ENCODE results near the gene PTOV1. TPM values are rescaled to one million over a fixed set of nuclear protein-coding genes. Genes with fewer than 3 reads are reported as not detected.

PTOV1 gene
- total RNA-seq, 1 donor = 26.1 TPM

- no peaks in the 10 kb centered on the region for H3K9me3 ChIP-seq (ENCODE audit: low read depth, low read length)
- H3K4me1 ChIP-seq (ENCODE audit: insufficient read depth, low read length) = peaks cover 69% of the 10 kb centered on the region
- H3K27me3 ChIP-seq (ENCODE audit: insufficient read depth, low read length) = peaks cover 4% of the 10 kb centered on the region
- no peak overlapping the region for H3K4me3 ChIP-seq (ENCODE audit: low read length)
These were observed 2.9 kb upstream of the PTOV1 start for GRCh38 chr19:49847731-49848696.

GRCh38 chr19:49848938-49849337 lies 2.0 kb upstream of the PTOV1 start:
- H3K27me3 ChIP-seq (ENCODE audit: insufficient read depth, low read length) = peaks cover 4% of the 10 kb centered on the region
- H3K4me1 ChIP-seq (ENCODE audit: insufficient read depth, low read length) = peaks cover 62% of the 10 kb centered on the region
- no peaks in the 10 kb centered on the region for H3K9me3 ChIP-seq (ENCODE audit: low read depth, low read length)
- no peak overlapping the region for H3K4me3 ChIP-seq (ENCODE audit: low read length)

GRCh38 chr19:49849433-49850220 lies 1.3 kb upstream of the PTOV1 start:
- Histone ChIP-seq H3K4me3 (ENCODE audit: low read length) (no peak overlapping the region), H3K9me3 (ENCODE audit: low read depth, low read length) (no peaks in the 10 kb centered on the region), H3K4me1 (ENCODE audit: insufficient read depth, low read length) (peaks cover 55% of the 10 kb centered on the region), H3K27me3 (ENCODE audit: insufficient read depth, low read length) (peaks cover 4% of the 10 kb centered on the region)

GRCh38 chr19:49850221-49850486 lies 805 bp upstream of the PTOV1 start:
- Histone ChIP-seq H3K4me3 (ENCODE audit: low read length) (peak overlapping the region; percentile 90), H3K9me3 (ENCODE audit: low read depth, low read length) (no peaks in the 10 kb centered on the region), H3K27me3 (ENCODE audit: insufficient read depth, low read length) (peaks cover 4% of the 10 kb centered on the region), H3K4me1 (ENCODE audit: insufficient read depth, low read length) (peaks cover 49% of the 10 kb centered on the region)

GRCh38 chr19:49851456-49852259 lies 699 bp downstream of the PTOV1 start:
- peaks cover 4% of the 10 kb centered on the region for H3K27me3 ChIP-seq (ENCODE audit: insufficient read depth, low read length)
- peak overlapping the region; percentile 90 for H3K4me3 ChIP-seq (ENCODE audit: low read length)
- H3K4me1 ChIP-seq (ENCODE audit: insufficient read depth, low read length) = peaks cover 41% of the 10 kb centered on the region
- H3K9me3 ChIP-seq (ENCODE audit: low read depth, low read length) = no peaks in the 10 kb centered on the region

GRCh38 chr19:49852631-49853126 lies 1.7 kb downstream of the PTOV1 start:
- H3K27me3 ChIP-seq (ENCODE audit: insufficient read depth, low read length) = peaks cover 4% of the 10 kb centered on the region
- H3K4me1 ChIP-seq (ENCODE audit: insufficient read depth, low read length) = peaks cover 40% of the 10 kb centered on the region
- H3K9me3 ChIP-seq (ENCODE audit: low read depth, low read length) = no peaks in the 10 kb centered on the region
- no peak overlapping the region for H3K4me3 ChIP-seq (ENCODE audit: low read length)

- Histone ChIP-seq H3K9me3 (ENCODE audit: low read depth, low read length) (no peaks in the 10 kb centered on the region), H3K27me3 (ENCODE audit: insufficient read depth, low read length) (peaks cover 4% of the 10 kb centered on the region), H3K4me3 (ENCODE audit: low read length) (no peak overlapping the region), H3K4me1 (ENCODE audit: insufficient read depth, low read length) (peaks cover 28% of the 10 kb centered on the region)
These were observed 3.0 kb downstream of the PTOV1 start for GRCh38 chr19:49853852-49854377.

GRCh38 chr19:49854378-49855263 lies 3.7 kb downstream of the PTOV1 start:
- Histone ChIP-seq H3K4me1 (ENCODE audit: insufficient read depth, low read length) (peaks cover 21% of the 10 kb centered on the region), H3K9me3 (ENCODE audit: low read depth, low read length) (no peaks in the 10 kb centered on the region), H3K27me3 (ENCODE audit: insufficient read depth, low read length) (peaks cover 4% of the 10 kb centered on the region), H3K4me3 (ENCODE audit: low read length) (no peak overlapping the region)

- Histone ChIP-seq H3K4me3 (ENCODE audit: low read length) (no peak overlapping the region), H3K4me1 (ENCODE audit: insufficient read depth, low read length) (peaks cover 17% of the 10 kb centered on the region), H3K9me3 (ENCODE audit: low read depth, low read length) (no peaks in the 10 kb centered on the region), H3K27me3 (ENCODE audit: insufficient read depth, low read length) (peaks cover 4% of the 10 kb centered on the region)
These were observed 4.3 kb downstream of the PTOV1 start for GRCh38 chr19:49855277-49855675.

GRCh38 chr19:49855676-49856573 lies 5.0 kb downstream of the PTOV1 start:
- Histone ChIP-seq H3K4me1 (ENCODE audit: insufficient read depth, low read length) (peaks cover 15% of the 10 kb centered on the region), H3K27me3 (ENCODE audit: insufficient read depth, low read length) (peaks cover 4% of the 10 kb centered on the region), H3K4me3 (ENCODE audit: low read length) (no peak overlapping the region), H3K9me3 (ENCODE audit: low read depth, low read length) (no peaks in the 10 kb centered on the region)

- peaks cover 15% of the 10 kb centered on the region for H3K4me1 ChIP-seq (ENCODE audit: insufficient read depth, low read length)
- no peaks in the 10 kb centered on the region for H3K9me3 ChIP-seq (ENCODE audit: low read depth, low read length)
- no peak overlapping the region for H3K4me3 ChIP-seq (ENCODE audit: low read length)
- H3K27me3 ChIP-seq (ENCODE audit: insufficient read depth, low read length) = peaks cover 4% of the 10 kb centered on the region
These were observed 5.6 kb downstream of the PTOV1 start for GRCh38 chr19:49856574-49857021.

- Histone ChIP-seq H3K4me1 (ENCODE audit: insufficient read depth, low read length) (peaks cover 10% of the 10 kb centered on the region), H3K27me3 (ENCODE audit: insufficient read depth, low read length) (peaks cover under 1% of the 10 kb centered on the region), H3K9me3 (ENCODE audit: low read depth, low read length) (no peaks in the 10 kb centered on the region), H3K4me3 (ENCODE audit: low read length) (no peak overlapping the region)
These were observed 6.3 kb downstream of the PTOV1 start for GRCh38 chr19:49857061-49857837.

GRCh38 chr19:49857838-49858087 lies 6.8 kb downstream of the PTOV1 start:
- H3K9me3 ChIP-seq (ENCODE audit: low read depth, low read length) = no peaks in the 10 kb centered on the region
- no peak overlapping the region for H3K4me3 ChIP-seq (ENCODE audit: low read length)
- H3K27me3 ChIP-seq (ENCODE audit: insufficient read depth, low read length) = no peaks in the 10 kb centered on the region
- H3K4me1 ChIP-seq (ENCODE audit: insufficient read depth, low read length) = peaks cover 5% of the 10 kb centered on the region
